GM12872 (cell line): ENCODE measurements around the gene MS4A3.

Source experiments
- TF ChIP-seq, protein P1 (sequence below): IDR thresholded peaks from 3 replicates; pipeline ENCODE4 v1.5.1; 2011; ENCODE audit warnings: low read depth, mild to moderate bottlenecking, low read length, moderate library complexity; ENCODE audit not compliant: insufficient read depth

Gene MS4A3

DNA sequence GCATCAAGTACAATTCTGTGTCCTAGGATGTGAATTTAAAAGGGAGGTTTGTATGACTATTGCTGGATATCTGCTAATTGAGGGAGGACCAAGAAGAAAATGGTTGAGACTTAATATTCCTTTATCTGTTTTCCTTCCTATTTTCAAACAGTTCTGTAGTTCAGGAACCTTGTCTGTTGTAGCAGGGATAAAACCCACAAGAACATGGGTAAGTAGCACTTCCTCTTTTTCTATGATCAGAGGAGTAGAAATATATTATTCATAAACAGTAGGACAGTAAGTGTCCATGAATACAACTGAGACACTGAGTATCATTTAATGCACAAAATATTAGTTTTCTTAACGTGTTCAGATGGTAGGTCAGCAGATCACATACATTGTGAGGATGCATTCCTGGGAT, 7.6 kb downstream of the MS4A3 start:
- TF ChIP-seq, protein P1, sequence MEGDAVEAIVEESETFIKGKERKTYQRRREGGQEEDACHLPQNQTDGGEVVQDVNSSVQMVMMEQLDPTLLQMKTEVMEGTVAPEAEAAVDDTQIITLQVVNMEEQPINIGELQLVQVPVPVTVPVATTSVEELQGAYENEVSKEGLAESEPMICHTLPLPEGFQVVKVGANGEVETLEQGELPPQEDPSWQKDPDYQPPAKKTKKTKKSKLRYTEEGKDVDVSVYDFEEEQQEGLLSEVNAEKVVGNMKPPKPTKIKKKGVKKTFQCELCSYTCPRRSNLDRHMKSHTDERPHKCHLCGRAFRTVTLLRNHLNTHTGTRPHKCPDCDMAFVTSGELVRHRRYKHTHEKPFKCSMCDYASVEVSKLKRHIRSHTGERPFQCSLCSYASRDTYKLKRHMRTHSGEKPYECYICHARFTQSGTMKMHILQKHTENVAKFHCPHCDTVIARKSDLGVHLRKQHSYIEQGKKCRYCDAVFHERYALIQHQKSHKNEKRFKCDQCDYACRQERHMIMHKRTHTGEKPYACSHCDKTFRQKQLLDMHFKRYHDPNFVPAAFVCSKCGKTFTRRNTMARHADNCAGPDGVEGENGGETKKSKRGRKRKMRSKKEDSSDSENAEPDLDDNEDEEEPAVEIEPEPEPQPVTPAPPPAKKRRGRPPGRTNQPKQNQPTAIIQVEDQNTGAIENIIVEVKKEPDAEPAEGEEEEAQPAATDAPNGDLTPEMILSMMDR, result no peak

DNA sequence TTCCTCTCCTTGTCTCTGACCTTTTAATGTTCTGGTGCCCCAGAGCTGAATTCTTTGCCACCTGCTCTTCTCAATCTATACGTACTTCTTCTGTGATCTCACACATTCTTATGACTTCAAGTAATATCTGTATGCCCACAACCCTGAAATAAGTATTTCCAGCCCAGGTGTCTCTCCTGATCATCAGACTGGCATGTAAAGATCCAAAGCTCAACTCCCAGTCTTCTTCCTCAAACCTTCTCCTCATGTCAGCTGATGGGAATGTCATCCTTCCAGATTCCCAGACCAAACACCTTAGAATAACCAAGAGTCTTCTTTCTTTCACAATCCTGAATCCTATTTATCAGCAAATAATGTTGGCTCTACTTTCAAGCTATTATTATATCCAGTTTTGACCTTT, 9.3 kb downstream of the MS4A3 start:
- TF ChIP-seq, protein P1, result no peak

DNA sequence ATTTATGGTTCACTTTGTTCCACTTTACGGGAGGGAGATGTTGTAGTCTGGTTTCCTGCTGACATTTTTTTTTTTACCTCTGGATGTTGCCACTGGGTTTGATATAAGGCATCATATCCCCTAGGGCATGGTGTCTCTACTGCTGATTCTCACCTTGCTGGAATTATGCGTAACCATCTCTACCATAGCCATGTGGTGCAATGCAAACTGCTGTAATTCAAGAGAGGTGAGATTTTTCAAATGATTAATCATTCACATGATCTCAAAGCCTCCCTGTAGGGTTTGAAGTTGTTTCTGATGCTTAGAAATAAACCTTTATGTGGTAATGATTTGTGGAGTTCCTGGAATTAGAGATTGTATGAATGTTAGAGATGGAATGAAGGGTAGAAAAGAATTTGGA, 13.0 kb downstream of the MS4A3 start:
- TF ChIP-seq, protein P1, result no peak

DNA sequence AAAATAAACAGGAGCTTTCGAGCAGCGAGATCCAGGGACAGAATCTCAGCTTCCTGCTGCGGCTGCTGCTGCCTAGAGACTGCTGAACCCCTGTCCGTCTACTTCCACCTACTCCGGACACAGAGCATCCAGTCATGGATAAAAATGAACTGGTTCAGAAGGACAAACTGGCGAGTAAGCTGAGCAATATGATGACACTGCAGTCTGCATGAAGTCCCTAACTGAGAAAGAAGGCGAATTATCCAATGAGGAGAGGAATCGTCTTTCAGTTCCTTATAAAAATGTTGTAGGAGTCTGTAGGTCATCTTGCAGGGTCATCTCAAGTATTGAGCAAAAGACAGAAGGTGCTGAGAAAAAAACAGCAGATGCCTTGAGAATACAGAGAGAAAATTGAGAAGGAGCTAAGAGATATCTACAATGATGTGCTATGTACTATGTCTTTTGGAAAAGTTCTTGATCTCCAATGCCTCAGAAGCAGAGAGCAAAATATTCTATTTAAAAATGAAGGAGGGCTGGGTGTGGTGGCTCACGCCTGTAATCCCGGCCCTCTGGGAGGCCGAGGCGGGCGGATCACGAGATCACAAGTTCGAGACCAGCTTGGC, 20.9 kb downstream of the MS4A3 start:
- TF ChIP-seq, protein P1, result no peak

DNA sequence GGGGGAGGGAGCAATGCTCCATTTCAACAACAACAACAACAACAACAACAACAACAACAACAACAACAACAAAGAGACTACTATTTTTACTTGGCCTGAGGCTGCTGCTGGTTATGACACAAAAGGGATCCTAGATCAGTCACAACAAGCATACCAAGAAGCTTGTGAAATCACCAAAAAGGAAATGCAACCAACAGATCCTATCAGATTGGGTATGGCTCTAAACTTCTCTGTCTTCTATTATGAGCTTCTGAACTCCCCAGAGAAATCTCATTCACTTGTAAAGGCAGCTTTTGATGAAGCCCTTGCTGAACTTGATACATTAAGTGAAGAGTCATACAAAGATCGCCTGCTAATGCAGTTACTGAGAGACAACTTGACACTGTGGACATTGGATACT, 21.5 kb downstream of the MS4A3 start:
- TF ChIP-seq, protein P1, result no peak

DNA sequence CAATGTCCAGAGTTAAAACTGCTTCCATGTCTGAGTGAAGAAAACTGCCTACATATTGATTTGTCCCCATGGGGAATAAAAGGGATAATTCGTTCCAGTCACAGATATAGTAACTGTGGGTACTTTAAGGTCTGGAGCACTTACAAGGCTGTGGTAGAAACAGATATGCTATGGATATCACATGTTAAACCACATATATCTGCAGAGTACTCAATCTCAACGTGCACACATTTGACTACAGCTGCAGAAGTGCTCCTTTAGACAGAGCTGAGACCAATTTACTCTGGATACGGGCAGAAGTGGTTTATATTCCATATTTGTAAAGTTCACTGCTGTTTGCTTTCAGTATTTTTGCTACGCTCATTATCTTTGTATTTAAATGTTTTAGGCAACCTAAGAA, 22.3 kb downstream of the MS4A3 start:
- TF ChIP-seq, protein P1, result no peak

DNA sequence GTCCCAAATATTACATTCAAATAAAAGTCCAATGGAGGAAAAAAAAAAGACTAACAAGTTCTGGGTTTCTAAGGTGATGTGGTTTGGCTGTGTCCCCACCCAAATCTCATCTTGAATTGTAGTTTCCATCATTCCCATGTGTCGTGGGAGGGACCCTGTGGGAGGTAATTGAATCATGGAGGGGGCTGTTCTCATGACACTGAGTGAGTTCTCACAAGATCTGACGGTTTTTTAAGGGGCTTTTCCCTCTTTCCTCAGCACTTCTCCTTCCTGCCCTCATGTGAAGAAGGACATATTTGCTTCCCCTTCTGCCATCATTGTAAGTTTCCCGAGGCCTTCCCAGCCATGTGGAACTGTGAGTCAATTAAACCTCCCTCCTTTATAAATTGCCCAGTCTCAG, 24.1 kb downstream of the MS4A3 start:
- TF ChIP-seq, protein P1, result no peak
